ENCODE results near the gene SNORC. TPM values are rescaled to one million over a fixed set of nuclear protein-coding genes. Genes with fewer than 3 reads are reported as not detected.

SNORC gene
- total and polyA plus RNA-seq, 2 of the 13 experiments (the other 11 are each of a cell fraction or from before 2014, with no cell fraction given): 59.1 to 86.1 TPM

DNA sequence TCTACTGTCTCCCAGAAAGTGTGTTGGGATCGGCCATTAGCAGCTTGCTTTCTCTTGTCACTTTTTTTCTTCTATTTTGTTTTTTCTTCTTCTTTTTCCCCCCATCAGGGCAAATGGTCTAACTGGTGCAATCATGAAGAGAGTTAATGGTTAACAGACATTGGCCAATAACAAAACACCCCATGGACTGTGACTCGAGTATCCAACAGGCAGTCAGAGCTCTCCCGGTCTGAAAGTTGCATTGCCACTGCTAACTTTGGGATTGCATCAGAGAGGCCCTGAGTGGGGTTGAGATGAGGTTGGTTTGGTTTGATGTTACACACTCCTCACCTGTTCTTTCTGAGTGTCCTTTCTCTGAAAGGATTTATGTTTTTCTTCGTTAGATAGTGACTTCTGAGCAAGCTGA, 12.9 kb upstream of the SNORC start (continued):
- TF ChIP-seq, protein P1, sequence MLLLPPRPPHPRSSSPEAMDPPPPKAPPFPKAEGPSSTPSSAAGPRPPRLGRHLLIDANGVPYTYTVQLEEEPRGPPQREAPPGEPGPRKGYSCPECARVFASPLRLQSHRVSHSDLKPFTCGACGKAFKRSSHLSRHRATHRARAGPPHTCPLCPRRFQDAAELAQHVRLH (CRISPR knock-in tag; IDR thresholded peaks at IDR 0.05; ENCODE audit: borderline replicate concordance, low read depth): peak; percentile 58; the same call in 1 of the 2 replicates
- TF ChIP-seq GZF1 (CRISPR knock-in tag; IDR thresholded peaks at IDR 0.05) (no peak), ETV6 (CRISPR knock-in tag; conservative IDR thresholded peaks at IDR 0.05) (peak; percentile 81; the same call in 1 of the 2 replicates), ZNF296 (CRISPR knock-in tag; conservative IDR thresholded peaks at IDR 0.05) (no peak), MED1 (CRISPR knock-in tag; IDR thresholded peaks at IDR 0.05) (peak; percentile 95), GFI1 (CRISPR knock-in tag; IDR thresholded peaks at IDR 0.05; ENCODE audit: borderline replicate concordance) (peak; percentile 73; the same call in 1 of the 2 replicates), POLR2AphosphoS5 (IDR thresholded peaks at IDR 0.05; ENCODE audit: low read depth, low read length) (peak; percentile 91), SMYD3 (CRISPR knock-in tag; IDR thresholded peaks at IDR 0.05) (peak; percentile 94; the same call in 1 of the 2 replicates), ZNF337 (CRISPR knock-in tag; IDR thresholded peaks at IDR 0.05; ENCODE audit: borderline replicate concordance, low read depth) (no peak), TRIM24 (CRISPR knock-in tag; IDR thresholded peaks at IDR 0.05) (no peak), ZNF546 (CRISPR knock-in tag; conservative IDR thresholded peaks at IDR 0.05) (no peak), HOXA3 (CRISPR knock-in tag; IDR thresholded peaks at IDR 0.05) (peak; percentile 91), RELA (CRISPR knock-in tag; IDR thresholded peaks at IDR 0.05) (0 out of 2 replicates have a peak, but pooled peaks have one; percentile 56), NR2F1 (CRISPR knock-in tag; IDR thresholded peaks at IDR 0.05) (no peak; a peak in 1 of 4 replicates)
- TF ChIP-seq, protein P2, sequence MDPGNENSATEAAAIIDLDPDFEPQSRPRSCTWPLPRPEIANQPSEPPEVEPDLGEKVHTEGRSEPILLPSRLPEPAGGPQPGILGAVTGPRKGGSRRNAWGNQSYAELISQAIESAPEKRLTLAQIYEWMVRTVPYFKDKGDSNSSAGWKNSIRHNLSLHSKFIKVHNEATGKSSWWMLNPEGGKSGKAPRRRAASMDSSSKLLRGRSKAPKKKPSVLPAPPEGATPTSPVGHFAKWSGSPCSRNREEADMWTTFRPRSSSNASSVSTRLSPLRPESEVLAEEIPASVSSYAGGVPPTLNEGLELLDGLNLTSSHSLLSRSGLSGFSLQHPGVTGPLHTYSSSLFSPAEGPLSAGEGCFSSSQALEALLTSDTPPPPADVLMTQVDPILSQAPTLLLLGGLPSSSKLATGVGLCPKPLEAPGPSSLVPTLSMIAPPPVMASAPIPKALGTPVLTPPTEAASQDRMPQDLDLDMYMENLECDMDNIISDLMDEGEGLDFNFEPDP (CRISPR knock-in tag; conservative IDR thresholded peaks at IDR 0.05): no peak
- TF ChIP-seq, protein P3, sequence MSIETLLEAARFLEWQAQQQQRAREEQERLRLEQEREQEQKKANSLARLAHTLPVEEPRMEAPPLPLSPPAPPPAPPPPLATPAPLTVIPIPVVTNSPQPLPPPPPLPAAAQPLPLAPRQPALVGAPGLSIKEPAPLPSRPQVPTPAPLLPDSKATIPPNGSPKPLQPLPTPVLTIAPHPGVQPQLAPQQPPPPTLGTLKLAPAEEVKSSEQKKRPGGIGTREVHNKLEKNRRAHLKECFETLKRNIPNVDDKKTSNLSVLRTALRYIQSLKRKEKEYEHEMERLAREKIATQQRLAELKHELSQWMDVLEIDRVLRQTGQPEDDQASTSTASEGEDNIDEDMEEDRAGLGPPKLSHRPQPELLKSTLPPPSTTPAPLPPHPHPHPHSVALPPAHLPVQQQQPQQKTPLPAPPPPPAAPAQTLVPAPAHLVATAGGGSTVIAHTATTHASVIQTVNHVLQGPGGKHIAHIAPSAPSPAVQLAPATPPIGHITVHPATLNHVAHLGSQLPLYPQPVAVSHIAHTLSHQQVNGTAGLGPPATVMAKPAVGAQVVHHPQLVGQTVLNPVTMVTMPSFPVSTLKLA (IDR thresholded peaks at IDR 0.05): 0 out of 2 replicates have a peak, but pooled peaks have one; percentile 17
- TF ChIP-seq, protein P4, sequence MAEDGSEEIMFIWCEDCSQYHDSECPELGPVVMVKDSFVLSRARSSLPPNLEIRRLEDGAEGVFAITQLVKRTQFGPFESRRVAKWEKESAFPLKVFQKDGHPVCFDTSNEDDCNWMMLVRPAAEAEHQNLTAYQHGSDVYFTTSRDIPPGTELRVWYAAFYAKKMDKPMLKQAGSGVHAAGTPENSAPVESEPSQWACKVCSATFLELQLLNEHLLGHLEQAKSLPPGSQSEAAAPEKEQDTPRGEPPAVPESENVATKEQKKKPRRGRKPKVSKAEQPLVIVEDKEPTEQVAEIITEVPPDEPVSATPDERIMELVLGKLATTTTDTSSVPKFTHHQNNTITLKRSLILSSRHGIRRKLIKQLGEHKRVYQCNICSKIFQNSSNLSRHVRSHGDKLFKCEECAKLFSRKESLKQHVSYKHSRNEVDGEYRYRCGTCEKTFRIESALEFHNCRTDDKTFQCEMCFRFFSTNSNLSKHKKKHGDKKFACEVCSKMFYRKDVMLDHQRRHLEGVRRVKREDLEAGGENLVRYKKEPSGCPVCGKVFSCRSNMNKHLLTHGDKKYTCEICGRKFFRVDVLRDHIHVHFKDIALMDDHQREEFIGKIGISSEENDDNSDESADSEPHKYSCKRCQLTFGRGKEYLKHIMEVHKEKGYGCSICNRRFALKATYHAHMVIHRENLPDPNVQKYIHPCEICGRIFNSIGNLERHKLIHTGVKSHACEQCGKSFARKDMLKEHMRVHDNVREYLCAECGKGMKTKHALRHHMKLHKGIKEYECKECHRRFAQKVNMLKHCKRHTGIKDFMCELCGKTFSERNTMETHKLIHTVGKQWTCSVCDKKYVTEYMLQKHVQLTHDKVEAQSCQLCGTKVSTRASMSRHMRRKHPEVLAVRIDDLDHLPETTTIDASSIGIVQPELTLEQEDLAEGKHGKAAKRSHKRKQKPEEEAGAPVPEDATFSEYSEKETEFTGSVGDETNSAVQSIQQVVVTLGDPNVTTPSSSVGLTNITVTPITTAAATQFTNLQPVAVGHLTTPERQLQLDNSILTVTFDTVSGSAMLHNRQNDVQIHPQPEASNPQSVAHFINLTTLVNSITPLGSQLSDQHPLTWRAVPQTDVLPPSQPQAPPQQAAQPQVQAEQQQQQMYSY (CRISPR knock-in tag; IDR thresholded peaks at IDR 0.05): peak; percentile 61; the same call in 1 of the 2 replicates
- TF ChIP-seq, protein P5, sequence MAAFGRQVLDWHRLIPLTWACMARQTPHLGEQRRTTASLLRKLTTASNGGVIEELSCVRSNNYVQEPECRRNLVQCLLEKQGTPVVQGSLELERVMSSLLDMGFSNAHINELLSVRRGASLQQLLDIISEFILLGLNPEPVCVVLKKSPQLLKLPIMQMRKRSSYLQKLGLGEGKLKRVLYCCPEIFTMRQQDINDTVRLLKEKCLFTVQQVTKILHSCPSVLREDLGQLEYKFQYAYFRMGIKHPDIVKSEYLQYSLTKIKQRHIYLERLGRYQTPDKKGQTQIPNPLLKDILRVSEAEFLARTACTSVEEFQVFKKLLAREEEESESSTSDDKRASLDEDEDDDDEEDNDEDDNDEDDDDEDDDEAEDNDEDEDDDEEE (CRISPR knock-in tag; IDR thresholded peaks at IDR 0.05): no peak
- TF ChIP-seq, protein P6, sequence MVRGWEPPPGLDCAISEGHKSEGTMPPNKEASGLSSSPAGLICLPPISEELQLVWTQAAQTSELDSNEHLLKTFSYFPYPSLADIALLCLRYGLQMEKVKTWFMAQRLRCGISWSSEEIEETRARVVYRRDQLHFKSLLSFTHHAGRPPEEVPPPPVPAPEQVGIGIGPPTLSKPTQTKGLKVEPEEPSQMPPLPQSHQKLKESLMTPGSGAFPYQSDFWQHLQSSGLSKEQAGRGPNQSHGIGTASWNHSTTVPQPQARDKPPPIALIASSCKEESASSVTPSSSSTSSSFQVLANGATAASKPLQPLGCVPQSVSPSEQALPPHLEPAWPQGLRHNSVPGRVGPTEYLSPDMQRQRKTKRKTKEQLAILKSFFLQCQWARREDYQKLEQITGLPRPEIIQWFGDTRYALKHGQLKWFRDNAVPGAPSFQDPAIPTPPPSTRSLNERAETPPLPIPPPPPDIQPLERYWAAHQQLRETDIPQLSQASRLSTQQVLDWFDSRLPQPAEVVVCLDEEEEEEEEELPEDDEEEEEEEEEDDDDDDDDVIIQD (CRISPR knock-in tag; IDR thresholded peaks at IDR 0.05; ENCODE audit: low read depth): peak; percentile 98
